HL-60/S4 treated with phorbol 12-myristate 13-acetate at 8.2 ng/mL for 4 days and 3 days (cell line): Measurements from ENCODE around the gene TSC22D4.

ENCODE experiments used
- in situ Hi-C: fragments of 300-500 bp; cut with MboI; formaldehyde crosslinking; loops from 2 replicates; pipeline ENCODE4 v1.15.0; 2022; ENCODE audit warnings: low sequenced_read_pairs

TSC22D4 gene

GRCh38 chr7:100493476-100494264 is 14.7 kb upstream of the TSC22D4 start:
- in situ Hi-C loops = no loop called here

DNA sequence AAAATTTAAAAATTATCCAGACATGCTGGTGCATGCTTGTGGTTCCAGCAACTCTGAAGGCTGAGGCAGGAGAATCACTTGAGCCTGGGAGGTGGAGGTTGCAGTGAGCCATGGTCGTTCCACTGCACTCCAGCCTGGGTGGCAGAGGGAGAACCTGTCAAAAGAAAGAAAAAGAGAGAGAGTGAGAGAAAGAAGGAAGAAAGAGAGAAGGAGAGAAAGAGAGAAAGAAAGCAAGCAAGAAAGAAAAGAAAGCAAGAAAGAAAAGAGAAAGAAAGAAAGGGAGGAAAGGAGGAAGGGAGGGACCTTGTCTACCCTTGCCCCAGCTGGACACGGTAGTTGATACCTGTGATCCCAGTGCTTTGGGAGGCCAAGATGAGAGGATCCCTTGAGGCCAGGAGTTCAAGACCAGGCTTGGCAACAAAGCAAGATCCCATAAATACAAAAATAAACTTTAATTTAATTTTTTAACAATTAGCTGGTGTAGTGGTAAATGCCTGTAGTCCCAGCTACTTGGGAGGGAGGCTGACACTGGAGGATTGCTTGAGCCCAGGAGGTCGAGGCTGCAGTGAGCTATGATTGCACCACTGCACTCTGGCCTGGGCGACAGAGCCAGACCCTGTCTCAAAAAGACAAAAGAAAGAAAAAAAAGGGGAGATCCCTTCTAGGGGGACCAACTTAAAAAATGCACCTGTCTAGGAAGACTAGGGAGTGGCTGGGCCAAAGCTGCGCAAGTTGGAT is 13.9 kb upstream of the TSC22D4 start:
- in situ Hi-C loops = no loop called here

- in situ Hi-C loops = no loop called here
Measured at GRCh38 chr7:100491192-100491578, 12.2 kb upstream of the TSC22D4 start.

- in situ Hi-C loops = no loop called here
Measured at GRCh38 chr7:100490483-100491191, 11.6 kb upstream of the TSC22D4 start.

DNA sequence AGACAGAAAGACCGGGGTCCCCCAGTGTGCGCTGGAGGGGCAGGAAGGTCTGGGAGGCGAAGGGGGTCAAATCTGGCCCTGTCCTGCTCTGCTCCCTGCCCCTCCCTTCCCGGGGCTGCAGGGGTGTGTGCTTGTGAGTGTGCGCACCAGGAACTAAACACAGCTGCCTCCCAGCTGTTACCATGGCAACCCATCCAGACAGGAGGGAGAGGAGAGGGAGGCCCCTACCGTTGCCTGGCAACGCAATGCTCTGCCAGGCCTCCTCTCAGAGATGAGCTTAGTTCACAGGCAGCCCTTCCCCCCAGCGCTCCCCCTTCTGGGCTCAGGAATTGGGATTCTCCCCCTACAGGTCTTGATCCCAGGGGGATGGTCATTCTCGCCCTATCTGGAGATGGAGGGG is 10.8 kb upstream of the TSC22D4 start:
- in situ Hi-C loops = no loop called here

DNA sequence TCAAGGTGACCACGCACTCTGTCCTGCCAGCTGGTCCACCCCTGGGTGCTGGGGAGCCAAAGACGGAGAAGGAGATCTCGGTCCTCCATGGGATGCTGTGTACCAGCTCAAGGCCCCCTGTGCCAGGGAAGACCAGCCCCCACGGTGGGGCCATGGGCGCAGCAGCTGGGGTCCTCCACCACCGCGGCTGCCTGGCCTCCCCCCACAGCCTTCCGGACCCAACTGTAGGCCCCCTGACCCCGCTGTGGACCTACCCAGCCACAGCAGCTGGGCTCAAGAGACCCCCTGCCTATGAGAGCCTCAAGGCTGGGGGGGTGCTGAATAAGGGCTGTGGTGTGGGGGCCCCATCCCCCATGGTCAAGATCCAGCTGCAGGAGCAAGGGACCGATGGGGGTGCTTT is 10.1 kb upstream of the TSC22D4 start:
- in situ Hi-C loops = no loop called here

DNA sequence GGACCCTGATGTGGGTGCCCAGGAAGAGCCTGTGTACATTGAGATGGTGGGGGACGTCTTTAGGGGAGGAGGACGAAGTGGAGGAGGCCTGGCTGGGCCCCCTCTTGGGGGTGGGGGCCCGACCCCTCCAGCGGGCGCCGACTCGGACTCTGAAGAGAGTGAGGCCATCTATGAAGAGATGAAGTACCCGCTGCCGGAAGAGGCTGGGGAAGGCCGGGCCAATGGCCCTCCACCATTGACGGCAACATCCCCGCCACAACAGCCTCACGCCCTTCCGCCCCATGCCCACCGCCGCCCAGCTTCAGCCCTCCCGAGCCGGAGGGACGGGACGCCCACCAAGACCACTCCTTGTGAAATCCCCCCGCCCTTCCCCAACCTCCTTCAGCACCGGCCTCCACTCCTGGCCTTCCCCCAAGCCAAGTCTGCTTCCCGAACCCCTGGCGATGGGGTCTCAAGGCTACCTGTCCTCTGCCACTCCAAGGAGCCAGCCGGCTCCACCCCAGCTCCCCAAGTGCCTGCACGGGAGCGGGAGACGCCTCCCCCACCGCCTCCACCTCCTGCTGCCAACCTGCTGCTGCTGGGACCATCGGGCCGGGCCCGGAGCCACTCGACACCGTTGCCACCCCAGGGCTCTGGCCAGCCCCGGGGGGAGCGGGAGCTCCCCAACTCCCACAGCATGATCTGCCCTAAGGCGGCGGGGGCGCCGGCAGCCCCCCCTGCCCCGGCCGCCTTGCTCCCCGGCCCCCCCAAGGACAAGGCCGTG is 9.5 kb upstream of the TSC22D4 start:
- in situ Hi-C loops = no loop called here

- in situ Hi-C loops = no loop called here
Measured at GRCh38 chr7:100486753-100487446, 7.9 kb upstream of the TSC22D4 start.

DNA sequence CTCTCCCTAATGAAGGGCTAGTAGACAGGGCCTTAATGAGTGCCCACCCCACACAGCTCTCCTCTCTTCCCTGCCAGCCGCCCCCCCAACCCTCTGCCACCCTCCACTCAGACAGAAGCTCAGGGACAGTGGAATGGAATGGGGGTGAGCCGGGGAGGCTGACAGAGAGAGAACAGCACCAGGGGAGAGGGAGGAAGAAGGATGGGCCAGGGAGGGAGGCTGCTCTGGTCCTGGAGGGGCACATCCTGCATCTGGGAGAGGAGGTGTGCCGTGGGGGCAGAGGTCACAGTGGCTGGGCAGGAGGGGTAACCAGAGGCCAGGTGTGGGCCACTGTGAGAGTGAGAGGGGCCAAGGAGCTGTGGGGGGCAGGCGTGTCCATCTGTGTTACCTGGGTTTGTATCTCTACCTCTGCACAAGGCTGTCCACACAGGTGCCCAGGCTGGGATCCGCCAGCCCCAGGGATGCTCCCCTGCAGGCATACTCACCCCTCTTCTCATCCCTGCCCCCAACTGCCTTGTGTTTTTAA is 7.2 kb upstream of the TSC22D4 start:
- in situ Hi-C loops = no loop called here

DNA sequence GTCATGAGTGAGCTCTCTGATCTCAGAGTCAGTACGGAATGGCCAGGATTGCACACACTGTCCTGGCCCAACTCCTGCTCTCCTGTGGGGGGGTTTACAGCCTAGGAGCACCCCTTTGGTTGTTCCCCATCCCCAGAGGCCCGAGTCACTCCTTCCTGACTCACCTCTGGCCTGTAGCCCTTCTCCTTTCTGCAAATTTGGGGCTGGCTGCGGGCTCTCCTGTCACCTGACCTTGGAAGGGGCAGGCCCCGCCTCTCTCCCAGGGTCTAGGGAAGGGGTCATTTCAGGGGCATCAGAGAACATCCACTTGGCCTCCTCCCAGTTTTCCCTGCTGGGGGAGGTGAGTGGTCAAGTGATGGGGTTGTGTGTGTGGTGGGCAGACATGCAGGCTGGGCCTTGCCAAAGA is 6.5 kb upstream of the TSC22D4 start:
- in situ Hi-C loops = no loop called here

GRCh38 chr7:100484673-100485045 is 5.6 kb upstream of the TSC22D4 start:
- in situ Hi-C loops = no loop called here

- in situ Hi-C loops = no loop called here
Measured at GRCh38 chr7:100483722-100484672, 5.0 kb upstream of the TSC22D4 start, which contains the start of gene NYAP1. Gene NYAP1 (plus strand): TSS chr7:100483927. CDS start chr7:100485312, 1,385 bp downstream.

GRCh38 chr7:100483090-100483721 is 4.2 kb upstream of the TSC22D4 start:
- in situ Hi-C loops = no loop called here

DNA sequence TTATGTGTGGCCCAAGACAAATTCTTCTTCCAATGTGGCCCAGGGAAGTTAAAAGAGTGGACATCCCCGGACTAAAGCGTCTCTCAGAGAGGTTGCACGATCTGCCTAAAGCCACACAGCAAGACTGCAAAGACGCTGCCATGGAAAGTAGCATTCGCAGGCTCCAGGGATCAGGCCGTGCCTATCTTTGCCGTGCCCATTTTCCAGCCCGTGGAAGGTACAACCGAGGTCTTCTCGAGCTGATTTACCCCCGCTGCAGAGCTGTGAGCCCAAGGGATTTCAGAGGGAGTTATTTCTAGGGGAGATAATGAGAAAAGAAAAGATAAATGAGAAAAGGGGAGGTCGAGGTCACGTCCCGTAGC is 3.7 kb upstream of the TSC22D4 start:
- in situ Hi-C loops = no loop called here

DNA sequence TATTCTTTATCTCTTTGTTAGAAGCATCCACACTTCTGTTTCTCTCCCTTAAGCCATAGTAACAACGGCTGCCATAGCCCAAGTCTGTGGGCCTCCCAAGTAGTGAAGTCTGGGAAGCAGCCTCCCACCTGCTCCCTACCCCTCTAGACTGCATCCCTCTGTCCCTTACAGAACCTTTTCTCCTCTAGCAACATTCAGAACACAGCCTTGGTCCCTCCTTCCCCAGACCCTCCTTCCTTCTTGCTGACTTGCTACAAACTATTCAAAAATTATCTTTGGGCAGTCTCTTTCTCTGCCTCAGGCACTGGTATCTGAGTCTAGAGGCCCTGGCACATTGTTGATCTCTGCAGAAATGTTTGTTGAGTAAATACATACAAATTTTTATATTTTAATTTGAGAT is 2.5 kb upstream of the TSC22D4 start:
- in situ Hi-C loops = no loop called here

DNA sequence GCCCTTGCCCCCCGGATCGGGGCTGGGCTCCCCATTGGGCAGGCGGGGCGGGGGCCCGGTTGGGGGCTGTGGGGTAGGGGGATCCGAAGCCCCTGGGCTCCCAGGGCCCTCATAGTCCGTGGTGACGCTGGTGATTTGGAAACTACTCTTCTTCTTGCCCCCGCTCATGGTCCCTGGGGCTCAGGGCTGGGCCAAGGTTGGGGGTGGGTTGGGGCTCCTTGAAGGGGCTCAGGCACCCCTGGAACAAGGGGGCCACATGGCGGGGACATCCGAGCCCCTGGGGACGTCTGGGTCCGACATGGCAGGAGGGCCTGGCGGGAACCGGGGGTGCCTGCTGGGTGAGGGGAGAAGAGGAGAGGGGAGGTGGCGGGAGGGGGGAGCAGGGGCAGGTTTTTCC is 1.1 kb downstream of the TSC22D4 start:
- in situ Hi-C loops = loop anchor here (10.0 kb wide), 1 partner anchor 87 kb away; no protein-coding TSS in a partner anchor

GRCh38 chr7:100476903-100477870 is 1.8 kb downstream of the TSC22D4 start:
- in situ Hi-C loops = loop anchor here (10.0 kb wide), 1 partner anchor 88 kb away; no protein-coding TSS in a partner anchor
